Measurements from ENCODE around the gene ANKRD13B. TPM values are rescaled to one million over a fixed set of nuclear protein-coding genes. Genes with fewer than 3 reads are reported as not detected.

Gene ANKRD13B
- total RNA-seq (2016; rRNA removed; fragmentation: Illumina TruSeq; extraction: Trizol) (1.6 and 1.7 TPM in 2 replicates), polyA plus RNA-seq (2011; rRNA removed) (1.8 and 2.2 TPM in 2 replicates), polyA minus RNA-seq (2011; rRNA and poly(A)+ RNA removed; ENCODE audit: low replicate concordance) (3.0 and 21.2 TPM in 2 replicates), Bru-seq, nascent RNA (percentile 25 among the genes with signal in this experiment), BruChase-seq, experiment 1, labeled RNA remaining after a 6-hour chase (percentile 52 among the genes with signal in this experiment), BruChase-seq, experiment 2, labeled RNA remaining after a 2-hour chase (percentile 34 among the genes with signal in this experiment)
- 0.71 and 0.79 TPM in 2 replicates for total RNA-seq (2016; cell fraction: cytosol; rRNA removed; fragmentation: Illumina TruSeq; extraction: Trizol; ENCODE audit: low read depth)
- 0.76 and 1.6 TPM in 2 replicates for total RNA-seq (2016; cell fraction: insoluble cytoplasmic fraction; rRNA removed; fragmentation: Illumina TruSeq; extraction: Trizol)
- 1.5 and 1.9 TPM in 2 replicates for total RNA-seq (2016; cell fraction: membrane; rRNA removed; fragmentation: Illumina TruSeq; extraction: Trizol)
- 2.0 and 2.4 TPM in 2 replicates for total RNA-seq (2016; cell fraction: nucleus; rRNA removed; fragmentation: Illumina TruSeq; extraction: Trizol)
- 0.83 and 1.4 TPM in 2 replicates for polyA plus RNA-seq (2011; cell fraction: cytosol; rRNA removed)
- 9.9 and 14.7 TPM in 2 replicates for polyA plus RNA-seq (2011; cell fraction: nucleus; rRNA removed)
- 1.2 and 2.1 TPM in 2 replicates for polyA plus RNA-seq (2012)
- 0.67 and 0.84 TPM in 2 replicates for polyA plus RNA-seq (2016; cell fraction: cytosol; fragmentation: Illumina TruSeq; extraction: Trizol; ENCODE audit: low read depth)
- 1.7 and 2.2 TPM in 2 replicates for polyA plus RNA-seq (2016; cell fraction: insoluble cytoplasmic fraction; fragmentation: Illumina TruSeq; extraction: Trizol; ENCODE audit: low read depth)
- 1.7 and 1.9 TPM in 2 replicates for polyA plus RNA-seq (2016; cell fraction: membrane; fragmentation: Illumina TruSeq; extraction: Trizol; ENCODE audit: low read depth)
- polyA plus RNA-seq (2016; cell fraction: nucleus; fragmentation: Illumina TruSeq; extraction: Trizol; ENCODE audit: insufficient read depth, low read depth) = 6.1 and 8.4 TPM in 2 replicates
- 1.5 and 1.8 TPM in 2 replicates for polyA minus RNA-seq (2011; cell fraction: cytosol; rRNA and poly(A)+ RNA removed)
- 0.75 and 1.8 TPM in 2 replicates for polyA minus RNA-seq (2011; cell fraction: nucleus; rRNA and poly(A)+ RNA removed)
- long read RNA-seq, experiment 1, partial matches to known transcripts = 0 of 1 reads
- long read RNA-seq, experiment 1, other reads (novel, unspliced or antisense) = 1 of 1 reads
- long read RNA-seq, experiment 2, partial matches to known transcripts = 3 of 13 reads
- long read RNA-seq, experiment 2, other reads (novel, unspliced or antisense) = 8 of 13 reads

- no TSS peak for BruUV-seq (replicated peaks)
- Histone ChIP-seq H3K4me3 (replicated peaks in 1 of 3; ENCODE audit: insufficient read depth in 1 of 3, low read depth in 2 of 3, low read length in 3 of 3) (peak within 1 kb of the TSS; percentile 59 to 89 (median 59)), H3K36me3 (replicated peaks in 1 of 2; ENCODE audit: control insufficient read depth in 1 of 2, insufficient read depth in 2 of 2, low read length in 2 of 2) (no peaks in the 10 kb centered on the region), H2AFZ (ENCODE audit: low read length) (peak within 1 kb of the TSS; percentile 8), H3K9me3 (ENCODE audit: low read length) (no peaks in the 10 kb centered on the region), H3K4me2 (ENCODE audit: low read depth, low read length) (peak within 1 kb of the TSS; percentile 89), H3K4me1 (ENCODE audit: insufficient read depth, low read length) (peaks cover 60% of the 10 kb centered on the region), H3K79me2 (ENCODE audit: insufficient read depth, low read length) (peaks cover 9% of the 10 kb centered on the region), H3K27ac (ENCODE audit: extremely low read length, insufficient read depth, low read length) (no peak within 1 kb of the TSS), H3K27me3 (ENCODE audit: control insufficient read depth in 1 of 2, insufficient read depth in 2 of 2, low read length in 2 of 2) (peaks cover 3 to 30% of the 10 kb centered on the region in 2 experiments; a peak in 3 of 5 replicates), H3K9ac (ENCODE audit: insufficient read depth, low read depth, low read length) (no peak within 1 kb of the TSS; the same call in 1 of the 2 replicates), H4K20me1 (ENCODE audit: insufficient read depth, low read length) (peaks cover 6% of the 10 kb centered on the region; the same call in 1 of the 2 replicates)
- no peak for FAIRE-seq
- whole genome bisulfite sequencing (ENCODE audit: low lambda C conversion rate) = 0% methylated on average over 16 of the region's 96 CpGs
- ATAC-seq = no peak
- intact Hi-C loops (cut with micrococcal nuclease; ENCODE audit: unreplicated experiment) (loop anchor here (10.0 kb wide), 1 partner anchor 218 kb away; no protein-coding TSS in a partner anchor), in situ Hi-C loops (cut with HindIII; ENCODE audit: extremely low pct_ligation_motif_present, low pct_unique_long_range_greater_than_20kb) (no loop called here)
- CTCF ChIA-PET (ENCODE audit: low intra/inter-chr PET ratio, low total read pairs) = interaction anchor here (1.5 to 3.1 kb wide), 2 partner anchors 13 to 223 kb away, joined by 5 to 39 read pairs; no protein-coding TSS in a partner anchor
- no peak for DNase-seq (ENCODE audit: low spot score)
- POLR2A ChIA-PET = interaction anchor here (1.5 to 3.0 kb wide), 4 partner anchors 18 to 299 kb away, joined by 7 to 23 read pairs (median 12); partner anchors contain the start of genes NUFIP2 and TAOK1
- TF ChIP-seq FOXP1 (IDR thresholded peaks at IDR 0.05) = no peak
- no peak for TF ChIP-seq FOXP1 (CRISPR knock-in tag; IDR thresholded peaks at IDR 0.05)
- 0 out of 2 replicates have a peak, but pooled peaks have one; percentile 15 for TF ChIP-seq PRDM15 (CRISPR knock-in tag; IDR thresholded peaks at IDR 0.05)
- no peak for TF ChIP-seq ZNF280D (CRISPR knock-in tag; IDR thresholded peaks at IDR 0.05)
- TF ChIP-seq ZBTB34 (CRISPR knock-in tag; IDR thresholded peaks at IDR 0.05) = no peak
- no peak for TF ChIP-seq ZGPAT (CRISPR knock-in tag; IDR thresholded peaks at IDR 0.05)
- TF ChIP-seq ZNF205 (CRISPR knock-in tag; IDR thresholded peaks at IDR 0.05) = no peak
These were observed at the start of gene ANKRD13B for GRCh38 chr17:29592850-29593551. ANKRD13B (plus strand) TSS chr17:29593132; CDS start chr17:29593622, 490 bp downstream.

All from HepG2 (cell line).